ENCODE measurements around the gene XKR8. TPM values are rescaled to one million over a fixed set of nuclear protein-coding genes. Genes with fewer than 3 reads are reported as not detected.

XKR8 gene
- total RNA-seq, 1 experiment from 2014 or later, result 17.2 TPM

DNA sequence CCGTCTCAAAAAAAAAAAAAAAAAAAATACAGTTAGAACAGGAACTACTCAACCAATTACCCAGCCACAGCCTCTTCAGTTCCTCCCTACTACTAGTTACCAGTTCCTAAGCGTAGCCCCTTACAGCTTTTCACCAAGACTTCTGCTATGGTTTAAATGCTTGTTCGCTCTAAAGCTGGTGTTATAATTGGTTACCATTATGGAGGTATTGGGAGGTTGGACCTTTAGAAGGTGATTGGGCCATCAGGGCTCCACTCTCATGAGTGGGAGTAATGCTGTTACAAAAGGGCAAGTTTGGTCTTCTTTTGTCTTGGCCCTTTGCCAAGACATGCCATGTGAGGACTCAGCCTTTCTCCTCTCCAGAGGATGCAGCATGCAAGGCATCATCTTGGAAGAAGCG lies 28.0 kb upstream of the XKR8 start:
- TF ChIP-seq, protein P1, sequence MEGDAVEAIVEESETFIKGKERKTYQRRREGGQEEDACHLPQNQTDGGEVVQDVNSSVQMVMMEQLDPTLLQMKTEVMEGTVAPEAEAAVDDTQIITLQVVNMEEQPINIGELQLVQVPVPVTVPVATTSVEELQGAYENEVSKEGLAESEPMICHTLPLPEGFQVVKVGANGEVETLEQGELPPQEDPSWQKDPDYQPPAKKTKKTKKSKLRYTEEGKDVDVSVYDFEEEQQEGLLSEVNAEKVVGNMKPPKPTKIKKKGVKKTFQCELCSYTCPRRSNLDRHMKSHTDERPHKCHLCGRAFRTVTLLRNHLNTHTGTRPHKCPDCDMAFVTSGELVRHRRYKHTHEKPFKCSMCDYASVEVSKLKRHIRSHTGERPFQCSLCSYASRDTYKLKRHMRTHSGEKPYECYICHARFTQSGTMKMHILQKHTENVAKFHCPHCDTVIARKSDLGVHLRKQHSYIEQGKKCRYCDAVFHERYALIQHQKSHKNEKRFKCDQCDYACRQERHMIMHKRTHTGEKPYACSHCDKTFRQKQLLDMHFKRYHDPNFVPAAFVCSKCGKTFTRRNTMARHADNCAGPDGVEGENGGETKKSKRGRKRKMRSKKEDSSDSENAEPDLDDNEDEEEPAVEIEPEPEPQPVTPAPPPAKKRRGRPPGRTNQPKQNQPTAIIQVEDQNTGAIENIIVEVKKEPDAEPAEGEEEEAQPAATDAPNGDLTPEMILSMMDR (conservative IDR thresholded peaks at IDR 0.05), result no peak
- Mint-ChIP-seq H3K27ac (no peak overlapping the region; a peak in 1 of 7 replicates), H3K36me3 (ENCODE audit: insufficient read depth in 1 of 3, low read depth in 3 of 3) (no peaks in the 10 kb centered on the region), H3K4me1 (peaks cover 27 to 29% of the 10 kb centered on the region in 2 experiments), H3K27me3 (ENCODE audit: low read depth) (peaks cover 2% of the 10 kb centered on the region; the same call in 1 of the 2 replicates), H3K9me3 (no peaks in the 10 kb centered on the region; a peak in 1 of 5 replicates), H3K4me3 (no peak overlapping the region)
- Histone ChIP-seq H4K91ac (ENCODE audit: insufficient read length, low read depth, low read length) (no peak overlapping the region), H3K4me2 (ENCODE audit: insufficient read depth, insufficient read length, low read length) (no peak overlapping the region), H3K4me1 (ENCODE audit: insufficient read depth, low read length) (peaks cover 9% of the 10 kb centered on the region; the same call in 1 of the 2 replicates), H3K23me2 (ENCODE audit: insufficient read length, low read depth, low read length, poor library complexity, severe bottlenecking) (peaks cover 11% of the 10 kb centered on the region), H3K9me3 (ENCODE audit: control insufficient read depth, low read depth, low read length) (no peaks in the 10 kb centered on the region), H2AFZ (ENCODE audit: low read length) (no peak overlapping the region), H2BK20ac (ENCODE audit: low read depth, low read length, poor library complexity, severe bottlenecking) (no peak overlapping the region), H4K5ac (ENCODE audit: insufficient read length, low read depth, low read length) (no peak overlapping the region), H4K20me1 (ENCODE audit: control insufficient read depth, insufficient read depth, insufficient read length) (no peaks in the 10 kb centered on the region), H3K23ac (ENCODE audit: insufficient read length, low read depth, low read length) (no peak overlapping the region), H2BK12ac (ENCODE audit: insufficient read length, low read depth, low read length) (no peak overlapping the region), H2BK120ac (ENCODE audit: low read depth, low read length, poor library complexity, severe bottlenecking) (no peak overlapping the region), H2AK5ac (ENCODE audit: insufficient read length, low read length) (no peak overlapping the region), H3K14ac (ENCODE audit: insufficient read depth, low read length) (no peak overlapping the region), H3K27me3 (ENCODE audit: insufficient read depth, low read length) (no peaks in the 10 kb centered on the region), H3K79me2 (ENCODE audit: insufficient read depth, low read length) (peaks cover 2% of the 10 kb centered on the region; the same call in 1 of the 2 replicates), H4K8ac (replicated peaks; ENCODE audit: insufficient read length, low read depth, low read length) (no peak overlapping the region), H3K4ac (ENCODE audit: low read depth, low read length) (no peak overlapping the region), H3K9ac (ENCODE audit: extremely low read depth, insufficient read length, low read length) (no peak overlapping the region), H3K18ac (ENCODE audit: insufficient read length, low read depth, low read length) (no peak overlapping the region), H3T11ph (ENCODE audit: low read length) (no peak overlapping the region), H2BK5ac (ENCODE audit: insufficient read length, low read length) (no peak overlapping the region), H3K27ac (ENCODE audit: insufficient read length, low read depth, low read length) (no peak overlapping the region), H3K79me1 (ENCODE audit: insufficient read depth, low read depth, low read length, poor library complexity, severe bottlenecking) (no peaks in the 10 kb centered on the region), H2BK15ac (ENCODE audit: low read depth, low read length) (no peak overlapping the region), H3K56ac (ENCODE audit: insufficient read length, low read depth, low read length) (no peak overlapping the region)
- no CpG with 5 or more reads among the region's 4 CpGs for WGBS (ENCODE audit: extremely low coverage, insufficient read length, low lambda C conversion rate)
- no peak for DNase-seq
